Suprapubic skin (tissue), 4 donors: ENCODE data around the gene NBAS.

Experiments used
- POLR2A ChIP-seq, 2 donors: fragments of 450-650 bp; IDR thresholded peaks; one replicate each; pipeline ENCODE4 v1.6.1; 2017; ENCODE audit warnings: antibody characterized with exemption in 2 of 2, mild to moderate bottlenecking in 2 of 2, moderate library complexity in 2 of 2
- POLR2AphosphoS5 ChIP-seq, 3 donors: sonication (generic); formaldehyde crosslinking; IDR thresholded peaks; one replicate each; pipeline ENCODE4 v1.6.1; 2017; ENCODE audit warnings: antibody characterized with exemption in 3 of 3
- TF ChIP-seq, protein P1 (sequence below), 2 donors: fragments of 200-600 bp in 1 of 2; fragments of 450-650 bp in 1 of 2; sonication (generic) in 1 of 2; IDR thresholded peaks; one replicate each; pipeline ENCODE4 v1.5.1; 2016 to 2019; ENCODE audit warnings: antibody characterized with exemption in 2 of 2, mild to moderate bottlenecking in 1 of 2, moderate library complexity in 1 of 2

DNA sequence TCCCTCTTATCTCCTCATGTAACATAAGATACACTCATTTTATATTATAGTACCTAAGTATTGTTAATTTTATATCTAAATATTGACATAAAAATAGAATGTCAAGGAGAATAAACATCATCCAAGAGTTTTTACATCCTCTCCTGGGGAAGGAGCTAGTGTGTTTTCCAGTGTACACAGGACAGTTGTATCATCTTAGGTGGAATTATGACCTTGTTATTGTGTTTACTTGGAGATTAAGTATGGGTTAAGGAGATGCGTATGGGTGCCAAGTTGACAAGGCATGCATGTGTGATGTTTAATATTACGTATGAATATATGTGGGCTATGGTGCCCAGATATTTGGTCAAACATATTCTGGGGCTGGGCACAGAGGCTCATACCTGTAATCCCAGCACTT, 19.3 kb upstream of the NBAS start:
- TF ChIP-seq POLR2A (IDR thresholded peaks at IDR 0.05), result no peak
- TF ChIP-seq, protein P1, sequence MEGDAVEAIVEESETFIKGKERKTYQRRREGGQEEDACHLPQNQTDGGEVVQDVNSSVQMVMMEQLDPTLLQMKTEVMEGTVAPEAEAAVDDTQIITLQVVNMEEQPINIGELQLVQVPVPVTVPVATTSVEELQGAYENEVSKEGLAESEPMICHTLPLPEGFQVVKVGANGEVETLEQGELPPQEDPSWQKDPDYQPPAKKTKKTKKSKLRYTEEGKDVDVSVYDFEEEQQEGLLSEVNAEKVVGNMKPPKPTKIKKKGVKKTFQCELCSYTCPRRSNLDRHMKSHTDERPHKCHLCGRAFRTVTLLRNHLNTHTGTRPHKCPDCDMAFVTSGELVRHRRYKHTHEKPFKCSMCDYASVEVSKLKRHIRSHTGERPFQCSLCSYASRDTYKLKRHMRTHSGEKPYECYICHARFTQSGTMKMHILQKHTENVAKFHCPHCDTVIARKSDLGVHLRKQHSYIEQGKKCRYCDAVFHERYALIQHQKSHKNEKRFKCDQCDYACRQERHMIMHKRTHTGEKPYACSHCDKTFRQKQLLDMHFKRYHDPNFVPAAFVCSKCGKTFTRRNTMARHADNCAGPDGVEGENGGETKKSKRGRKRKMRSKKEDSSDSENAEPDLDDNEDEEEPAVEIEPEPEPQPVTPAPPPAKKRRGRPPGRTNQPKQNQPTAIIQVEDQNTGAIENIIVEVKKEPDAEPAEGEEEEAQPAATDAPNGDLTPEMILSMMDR (IDR thresholded peaks at IDR 0.05), result no peak
- TF ChIP-seq POLR2AphosphoS5 (IDR thresholded peaks at IDR 0.05), result no peak
